HTR-8/SVneo (cell line): Measurements from ENCODE around the gene MAST3.

Source experiments
- DNase-seq: peaks from one replicate; pipeline ENCODE4 v3.0.0; 2011; ENCODE audit warnings: low spot score, mixed read lengths; ENCODE audit not compliant: insufficient read length
- FAIRE-seq: peaks from 2 replicates; lab custom pipeline; 2011; peaks lifted over from hg19 to GRCh38; lab: Jason Lieb, UNC

Gene MAST3

DNA sequence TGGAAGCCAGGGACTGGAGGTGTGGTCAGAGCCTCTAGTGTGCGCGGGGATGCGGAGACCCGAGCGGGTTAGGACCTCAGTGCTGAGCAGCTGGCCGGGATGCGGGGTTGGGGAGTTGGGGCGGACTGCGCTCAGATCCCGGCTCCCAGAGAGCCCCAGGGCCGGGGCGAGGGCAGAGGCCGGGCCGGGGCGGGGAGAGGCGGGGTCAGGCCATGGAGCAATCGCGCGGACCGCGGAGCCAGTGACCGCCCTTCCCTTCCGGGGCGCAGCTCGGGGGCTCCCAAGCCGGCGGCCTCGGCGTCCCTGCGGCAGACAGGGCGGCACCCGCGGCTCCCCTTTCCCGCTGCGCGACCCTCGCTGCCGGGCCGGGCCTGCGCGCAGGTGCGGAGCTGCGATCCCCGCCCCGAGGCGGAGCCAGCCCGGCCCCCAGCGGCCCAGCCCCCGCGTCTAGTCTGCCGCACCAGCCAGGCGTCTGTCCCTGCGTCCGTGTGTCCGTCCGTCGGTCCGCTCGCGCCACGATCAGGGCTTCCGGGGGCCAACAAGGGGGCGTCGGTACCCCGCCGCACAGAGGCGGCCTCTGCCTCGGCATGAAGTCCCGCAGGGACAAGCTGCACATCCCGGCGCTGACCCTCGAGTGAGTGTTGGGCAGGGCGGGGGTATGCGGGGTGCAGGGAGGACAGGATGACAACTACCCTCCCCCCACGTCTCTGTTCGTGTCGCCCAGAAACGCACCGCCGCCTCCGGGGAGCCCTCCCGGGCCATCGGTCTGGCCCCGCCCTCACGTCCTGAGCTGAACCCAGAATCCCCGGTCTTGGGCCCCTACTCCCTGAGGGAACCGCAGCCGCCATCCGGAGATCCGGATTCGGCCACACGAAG is 12.4 kb downstream of the MAST3 start:
- DNase-seq = peak; percentile 49
- FAIRE-seq = peak; percentile 65

DNA sequence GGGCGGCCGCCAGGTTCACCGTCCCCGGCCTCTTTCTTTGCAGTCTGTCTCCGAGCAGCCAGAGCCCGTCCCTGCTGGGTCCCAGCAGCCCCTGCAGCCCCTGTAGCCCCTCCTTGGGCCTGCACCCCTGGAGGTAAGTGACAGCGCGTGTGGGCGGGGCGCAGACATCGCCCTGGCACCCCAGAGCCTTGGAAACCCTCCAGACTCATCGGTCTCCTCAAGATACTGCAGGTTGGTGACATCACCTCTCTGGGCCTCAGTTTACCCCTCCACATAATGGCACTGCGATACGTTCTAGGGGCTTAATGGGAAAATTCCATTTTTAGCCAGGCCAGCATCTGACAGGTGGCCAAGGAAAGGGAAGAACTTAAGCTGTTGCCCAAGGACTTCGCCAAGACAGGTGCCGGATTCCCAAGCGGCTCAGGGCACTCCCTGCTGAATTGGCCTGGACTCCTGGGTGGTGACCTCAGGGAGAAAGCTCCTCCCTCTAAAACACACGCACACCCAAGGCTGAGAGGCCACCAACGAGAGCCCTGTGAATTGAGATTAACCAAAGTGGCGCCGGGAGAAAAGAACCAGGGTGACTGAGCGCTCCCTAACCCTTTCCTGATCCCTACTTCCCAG is 13.1 kb downstream of the MAST3 start:
- DNase-seq (no peak), FAIRE-seq (no peak)

DNA sequence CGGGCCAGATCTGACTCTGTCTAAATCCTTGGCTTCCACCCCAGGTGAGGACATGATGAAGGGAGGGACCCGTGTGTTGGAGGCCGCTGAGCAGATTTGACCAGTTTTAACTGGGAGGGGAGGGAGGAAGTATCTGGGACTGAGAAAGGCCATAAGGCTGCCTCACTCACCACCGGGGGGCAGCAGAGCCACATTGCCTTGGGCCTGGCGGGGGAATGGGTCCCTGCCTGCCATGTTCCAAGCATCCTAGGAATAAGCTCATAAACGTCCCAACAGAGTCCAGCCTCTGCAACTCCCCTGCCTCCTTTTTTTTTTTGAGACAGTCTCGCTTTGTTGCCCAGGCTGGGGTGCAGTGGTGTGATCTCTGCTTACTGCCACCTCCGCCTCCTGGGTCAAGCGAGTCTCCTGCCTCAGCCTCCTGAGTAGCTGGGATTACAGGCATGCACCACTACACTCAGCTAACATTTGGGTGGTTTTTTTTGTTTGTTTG is 15.5 kb downstream of the MAST3 start:
- peak; percentile 87 for DNase-seq
- peak; percentile 94 for FAIRE-seq

DNA sequence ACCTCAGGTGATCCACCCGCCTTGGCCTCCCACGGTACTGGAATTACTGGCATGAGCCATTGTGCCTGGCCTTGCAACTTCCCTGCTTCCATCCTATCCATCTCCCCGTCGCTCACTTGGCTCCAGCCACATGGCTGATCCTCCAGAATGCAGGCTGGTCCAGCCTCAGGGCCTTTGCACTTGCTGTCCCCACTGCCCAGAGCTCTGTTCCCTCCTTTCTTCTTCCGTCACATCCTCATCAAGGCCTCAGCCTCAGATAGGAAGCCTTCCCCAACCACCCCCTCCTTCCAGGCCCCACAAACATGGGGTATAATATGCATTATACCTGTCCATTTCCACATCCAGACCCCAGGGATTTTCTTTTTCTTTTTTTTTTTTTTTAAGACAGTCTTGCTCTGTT is 16.2 kb downstream of the MAST3 start:
- no peak for DNase-seq
- no peak for FAIRE-seq

DNA sequence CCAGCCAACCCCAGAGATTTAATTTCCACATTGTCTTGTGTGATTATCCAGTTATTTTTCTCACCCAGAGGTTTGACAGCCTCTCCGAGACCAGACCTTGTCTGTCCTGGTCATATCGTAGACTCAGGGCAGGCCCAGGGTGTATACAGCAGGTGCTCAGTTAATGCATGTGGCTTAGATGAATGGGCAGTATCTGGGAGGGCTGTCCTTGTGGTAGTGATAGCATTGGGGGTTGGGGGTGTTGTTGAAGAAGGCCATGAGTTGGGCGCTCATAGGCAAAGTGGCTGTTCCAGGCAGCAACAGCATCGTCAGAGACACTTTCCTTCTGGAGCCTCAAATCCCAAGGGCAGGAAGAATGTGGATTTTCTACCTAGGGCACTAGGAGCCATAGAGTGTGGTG is 16.9 kb downstream of the MAST3 start:
- DNase-seq (no peak), FAIRE-seq (no peak)

DNA sequence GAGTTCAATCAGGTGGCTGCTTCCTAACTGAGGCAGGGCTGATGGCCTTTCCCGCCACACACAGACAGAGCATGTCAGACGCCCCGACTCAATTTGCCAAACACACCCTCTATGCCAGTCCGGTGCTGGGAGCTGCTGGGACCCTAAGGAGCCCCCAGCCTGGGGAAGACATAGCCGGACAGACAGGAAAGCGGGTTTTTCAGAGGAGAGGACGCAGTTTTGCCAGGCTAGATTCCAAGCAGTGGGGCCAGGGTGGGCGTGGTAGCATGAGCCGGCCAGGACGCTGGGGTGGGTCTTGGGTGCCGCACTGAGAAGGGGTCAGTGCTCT is 19.8 kb downstream of the MAST3 start:
- DNase-seq (no peak), FAIRE-seq (no peak)

DNA sequence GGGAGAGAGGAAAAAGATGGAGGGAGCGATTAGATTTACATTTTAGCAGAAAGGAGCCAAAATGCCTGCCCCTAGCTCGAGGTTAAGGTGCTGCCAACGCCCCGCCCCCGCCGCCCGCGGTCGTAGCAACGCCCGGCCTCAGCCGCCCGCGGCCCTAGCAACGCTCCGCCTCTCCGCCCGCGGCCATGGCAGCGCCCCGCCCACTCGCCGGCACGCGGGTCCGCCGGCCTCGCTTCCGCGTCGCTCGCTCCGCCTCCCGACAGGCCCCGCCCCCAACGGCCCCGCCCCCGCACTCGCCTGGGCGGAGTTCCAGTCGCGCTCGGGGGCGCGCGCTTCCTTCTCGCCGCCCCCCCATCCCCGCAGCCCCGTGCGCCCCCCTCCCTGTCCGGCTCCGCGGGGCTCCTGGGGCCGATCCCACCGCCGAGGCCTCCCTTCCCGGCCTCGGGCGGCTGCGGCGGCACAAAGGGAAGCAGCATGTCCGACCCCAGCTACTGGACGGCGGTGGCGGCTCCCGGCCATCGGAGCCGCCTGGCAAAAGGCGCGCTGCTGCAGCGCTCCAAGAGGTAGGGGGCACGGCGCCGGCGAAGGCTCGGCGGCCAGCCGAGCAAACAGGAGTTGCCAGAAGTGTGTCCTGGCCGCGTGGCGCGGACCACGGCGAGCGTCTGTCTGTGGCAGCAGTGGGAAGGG is 20.3 kb downstream of the MAST3 start:
- FAIRE-seq (peak; percentile 96), DNase-seq (peak; percentile 93)

DNA sequence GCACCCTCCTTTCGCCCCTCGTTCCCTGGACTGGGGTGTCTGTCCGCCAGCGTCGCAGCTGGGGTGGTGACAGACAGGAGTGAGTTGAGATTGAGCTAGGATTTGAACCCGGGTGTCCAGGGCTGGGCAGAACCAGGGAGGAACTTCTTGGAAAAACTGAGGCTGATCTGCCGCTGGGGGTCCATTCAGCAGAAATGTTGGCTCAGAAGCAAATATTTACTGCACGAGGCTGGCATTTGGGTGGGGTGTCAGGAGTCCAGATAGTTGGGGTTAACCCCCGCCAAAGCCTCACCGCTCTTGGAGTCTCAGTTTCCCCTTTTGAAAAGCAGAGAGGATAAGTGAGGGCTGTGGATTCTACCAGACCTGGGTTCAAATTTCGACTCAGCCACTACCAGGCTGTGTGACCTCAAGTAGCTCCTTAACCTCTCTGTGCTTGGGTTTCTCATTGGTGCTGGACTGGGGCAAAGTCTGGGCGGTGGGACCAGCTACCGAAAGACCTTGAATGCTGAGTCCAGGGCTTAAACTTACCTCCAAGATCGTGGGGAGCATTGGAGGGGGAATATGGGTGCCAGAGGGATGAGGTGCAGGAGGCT is 20.9 kb downstream of the MAST3 start:
- FAIRE-seq (no peak), DNase-seq (no peak)

DNA sequence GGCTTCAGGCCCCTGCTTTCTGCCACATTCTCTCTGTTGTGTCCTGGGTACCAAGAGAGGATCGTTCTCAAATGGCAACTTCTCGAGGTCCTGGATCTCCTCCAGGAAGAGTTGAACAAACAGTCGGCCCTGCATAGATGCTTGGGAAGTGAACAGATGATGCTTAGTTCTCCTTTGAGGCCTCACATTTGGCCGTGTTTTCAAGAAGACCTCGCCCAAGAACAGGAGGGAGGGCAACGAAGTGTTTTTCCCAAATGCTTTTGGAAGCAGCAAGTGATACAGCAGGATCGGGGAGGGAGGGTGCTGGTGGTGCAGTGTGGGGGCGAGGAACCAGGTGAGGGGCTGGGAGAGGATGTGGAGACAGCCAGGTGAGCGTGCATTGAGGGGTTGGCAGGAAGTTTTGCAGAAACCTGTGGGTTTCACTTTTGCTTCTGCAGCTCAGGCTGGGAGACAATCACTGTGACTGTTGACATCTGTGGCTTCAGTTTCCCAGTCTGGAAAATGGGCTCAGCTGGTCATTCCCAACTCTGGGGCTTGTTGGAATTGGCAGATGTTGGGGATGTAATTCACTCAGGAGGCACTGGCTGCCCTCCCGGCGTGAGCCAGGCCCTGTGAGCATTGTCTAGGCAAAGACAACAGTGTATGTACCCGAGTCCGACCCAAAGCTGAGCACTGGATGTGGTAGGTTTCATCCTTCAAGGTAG is 21.6 kb downstream of the MAST3 start:
- no peak for DNase-seq
- FAIRE-seq = peak; percentile 31

DNA sequence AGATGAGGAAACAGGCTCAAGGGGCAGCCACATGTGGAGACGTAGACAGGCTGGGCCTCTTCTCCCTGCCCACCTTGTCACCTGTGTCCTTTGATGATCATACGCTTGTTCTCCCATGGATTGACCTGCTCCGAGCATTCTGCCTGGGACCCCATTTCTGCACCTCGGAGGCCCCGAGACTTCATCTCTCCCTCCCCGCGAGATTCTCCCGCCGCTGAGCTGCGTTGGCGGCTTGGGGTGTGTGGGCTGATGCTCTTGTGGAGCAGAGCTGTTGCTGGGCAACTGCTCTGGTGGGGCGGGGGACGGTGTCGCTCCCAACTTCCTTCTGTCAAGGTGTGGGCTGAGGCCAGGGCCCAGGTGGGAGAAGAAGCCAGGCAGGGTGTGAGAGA is 22.1 kb downstream of the MAST3 start:
- FAIRE-seq (no peak), DNase-seq (no peak)

DNA sequence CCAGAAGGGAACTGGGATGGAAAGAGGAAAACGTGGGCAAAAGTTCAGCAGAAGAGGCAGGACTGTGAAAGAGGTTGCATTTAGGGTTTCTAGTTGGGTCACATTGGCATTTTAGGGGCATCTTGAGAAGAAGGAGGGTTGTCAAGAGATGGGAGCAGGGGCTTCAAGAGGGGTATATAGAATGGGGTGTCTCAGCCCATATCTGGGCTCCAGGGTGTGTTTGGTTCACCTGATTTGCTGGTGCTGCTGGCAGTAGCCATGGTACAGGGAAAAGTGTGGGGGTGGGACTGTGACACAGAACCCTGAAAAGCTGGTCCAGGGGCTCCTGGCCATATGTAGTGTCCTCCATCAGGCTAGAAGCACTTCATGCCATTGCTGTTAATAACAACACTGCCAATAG is 22.5 kb downstream of the MAST3 start:
- FAIRE-seq (no peak), DNase-seq (no peak)

DNA sequence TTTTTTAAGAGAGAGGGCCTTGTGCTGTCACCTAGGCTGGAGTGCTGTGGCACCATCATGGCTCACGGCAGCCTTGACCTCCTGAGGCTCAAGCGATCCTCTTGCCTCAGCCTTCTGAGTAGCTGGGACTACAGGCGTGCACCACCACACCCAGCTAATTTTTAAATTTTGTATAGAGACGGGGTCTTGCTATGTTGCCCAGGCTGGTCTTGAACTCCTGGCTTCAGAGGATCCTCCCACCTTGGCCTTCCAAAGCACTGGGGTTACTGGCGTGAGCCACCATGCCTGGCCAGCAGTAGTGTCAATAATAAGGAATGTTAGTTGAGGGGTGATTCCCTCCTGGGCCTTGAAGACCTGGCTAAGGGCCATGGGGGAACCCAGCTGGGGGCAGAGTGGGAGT is 23.6 kb downstream of the MAST3 start:
- DNase-seq (no peak), FAIRE-seq (no peak)

DNA sequence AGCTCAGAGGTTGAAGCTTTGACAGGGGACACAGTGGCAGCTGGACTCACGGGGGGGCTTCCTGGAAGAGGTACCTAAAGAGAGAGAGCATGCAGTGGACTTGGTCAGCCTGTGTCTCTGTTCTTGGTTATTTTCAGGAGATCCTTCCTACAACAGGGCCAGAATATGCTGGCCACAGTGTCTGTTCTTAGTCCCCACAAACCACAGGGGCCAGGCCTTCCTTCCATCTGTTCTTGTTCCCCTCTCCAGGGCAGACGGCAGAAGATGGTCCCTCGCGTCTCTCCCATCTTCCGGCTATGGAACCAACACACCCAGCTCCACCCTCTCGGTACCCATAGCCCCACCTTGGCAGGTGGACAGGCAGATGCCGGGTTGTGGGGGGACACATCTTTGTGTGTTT is 24.8 kb downstream of the MAST3 start:
- DNase-seq = no peak
- FAIRE-seq = no peak

DNA sequence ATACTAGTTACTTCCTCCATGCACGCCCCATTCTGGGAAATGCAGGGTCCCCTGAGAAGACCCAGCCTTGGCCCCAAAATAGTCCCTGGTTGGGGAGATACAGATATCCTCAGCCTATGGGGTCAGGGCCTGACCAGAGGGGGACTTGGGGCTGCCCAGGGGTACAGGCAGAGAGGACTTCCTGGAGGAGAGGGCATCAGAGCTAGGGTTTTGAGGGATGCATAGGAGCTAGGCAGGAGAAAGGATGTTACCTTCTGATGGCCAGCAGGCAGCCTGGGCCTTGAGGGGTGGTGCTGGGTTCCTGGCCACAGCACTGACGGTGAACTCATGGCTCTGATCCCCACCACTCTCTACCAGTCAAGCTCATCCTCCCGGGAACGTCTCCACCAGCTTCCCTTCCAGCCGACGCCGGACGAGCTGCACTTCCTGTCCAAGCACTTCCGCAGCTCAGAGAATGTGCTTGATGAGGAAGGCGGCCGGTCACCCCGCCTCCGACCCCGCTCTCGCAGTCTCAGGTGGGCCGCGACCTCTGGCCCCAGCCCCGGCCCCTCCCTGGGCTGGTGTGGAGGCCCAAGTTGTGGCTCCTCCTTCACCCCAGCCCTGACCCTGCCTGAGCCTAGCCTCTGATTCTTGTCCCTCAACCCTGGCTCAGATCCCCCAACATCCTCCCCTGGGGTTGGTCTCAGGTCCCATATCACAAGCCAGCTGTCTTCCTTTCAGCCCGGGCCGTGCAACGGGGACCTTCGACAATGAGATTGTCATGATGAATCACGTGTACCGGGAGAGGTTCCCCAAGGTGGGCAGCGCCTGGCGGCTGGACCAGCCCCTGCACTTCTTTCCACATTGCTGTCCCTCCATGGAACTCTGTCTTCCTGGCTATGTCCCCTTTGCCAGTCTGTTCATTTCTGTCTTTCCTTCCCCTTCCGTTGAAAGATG is 25.6 kb downstream of the MAST3 start:
- FAIRE-seq = no peak
- DNase-seq = no peak

DNA sequence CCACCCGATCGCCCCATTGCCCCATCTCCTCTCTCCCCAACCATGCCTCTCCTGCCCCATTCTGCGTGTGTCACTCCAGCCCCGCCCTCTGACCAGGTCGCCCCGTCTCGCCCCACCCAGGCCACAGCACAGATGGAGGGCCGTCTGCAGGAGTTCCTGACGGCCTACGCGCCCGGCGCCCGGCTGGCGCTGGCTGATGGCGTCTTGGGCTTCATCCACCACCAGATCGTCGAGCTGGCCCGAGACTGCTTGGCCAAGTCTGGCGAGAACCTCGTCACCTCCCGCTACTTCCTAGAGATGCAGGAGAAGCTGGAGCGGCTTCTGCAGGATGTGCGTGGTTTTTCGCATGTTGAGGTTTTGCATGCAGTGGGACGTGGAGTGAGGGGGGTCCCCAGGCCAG is 26.2 kb downstream of the MAST3 start:
- no peak for DNase-seq

DNA sequence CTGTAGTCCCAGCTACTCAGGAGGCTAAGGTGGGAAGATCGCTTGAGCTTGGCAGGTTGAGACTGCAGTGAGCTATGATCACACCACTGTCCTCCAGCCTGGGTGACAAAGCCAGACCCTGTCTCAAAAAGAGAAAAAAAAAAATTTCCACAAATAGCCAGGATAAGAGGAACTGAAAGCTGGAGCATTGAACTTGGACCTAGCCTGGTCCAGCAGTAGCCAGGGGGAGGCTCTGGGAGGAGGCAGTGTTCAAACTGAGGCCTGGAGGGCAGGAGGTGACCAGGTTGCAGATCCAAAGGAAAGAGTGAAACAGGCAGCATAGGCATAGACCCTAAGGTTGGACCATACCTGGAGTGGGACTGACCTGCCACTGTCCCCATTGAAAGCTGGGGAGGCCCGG is 28.5 kb downstream of the MAST3 start:
- FAIRE-seq (no peak), DNase-seq (no peak)

More for the DNA sequence above, 26.2 kb downstream of the MAST3 start:
- no peak for FAIRE-seq

DNA sequence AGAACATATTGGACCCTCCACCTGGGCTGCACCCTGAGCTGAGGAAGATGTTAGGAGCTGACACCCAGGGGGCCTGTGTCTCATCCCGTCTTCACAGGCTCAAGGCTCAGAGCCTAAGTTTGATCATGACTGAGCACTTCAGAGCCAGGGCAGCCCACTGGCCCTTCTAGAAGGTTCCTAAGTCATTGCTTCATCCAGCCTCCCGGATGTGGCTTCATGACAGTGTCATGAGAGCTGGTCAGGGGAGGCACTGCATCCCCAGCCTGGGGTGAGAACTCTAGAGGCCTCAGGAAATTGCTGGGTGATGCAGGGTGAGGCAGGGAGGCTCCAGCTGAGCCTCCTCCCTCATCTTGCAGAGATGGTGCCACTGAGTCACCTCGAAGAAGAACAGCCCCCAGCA is 30.5 kb downstream of the MAST3 start:
- FAIRE-seq (no peak), DNase-seq (no peak)

DNA sequence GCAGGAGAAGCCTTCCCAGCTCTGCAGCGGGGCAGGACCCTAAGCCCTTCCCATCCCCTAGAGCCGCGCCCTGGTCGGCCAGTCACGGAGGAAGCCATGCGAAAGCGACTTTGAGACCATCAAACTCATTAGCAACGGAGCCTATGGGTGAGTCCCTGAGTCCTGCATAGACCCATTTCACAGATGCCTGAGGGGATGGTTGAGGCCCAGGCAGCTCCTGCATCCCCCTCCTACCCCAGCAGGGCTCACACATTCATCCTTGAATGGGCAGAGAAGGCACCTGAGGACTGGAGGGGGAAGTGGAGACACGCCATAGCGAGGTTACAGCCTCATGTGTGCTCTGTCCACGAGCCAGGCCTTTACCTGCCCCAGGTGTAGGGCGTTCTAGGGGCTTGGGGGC is 31.2 kb downstream of the MAST3 start:
- DNase-seq = no peak
- FAIRE-seq = no peak

DNA sequence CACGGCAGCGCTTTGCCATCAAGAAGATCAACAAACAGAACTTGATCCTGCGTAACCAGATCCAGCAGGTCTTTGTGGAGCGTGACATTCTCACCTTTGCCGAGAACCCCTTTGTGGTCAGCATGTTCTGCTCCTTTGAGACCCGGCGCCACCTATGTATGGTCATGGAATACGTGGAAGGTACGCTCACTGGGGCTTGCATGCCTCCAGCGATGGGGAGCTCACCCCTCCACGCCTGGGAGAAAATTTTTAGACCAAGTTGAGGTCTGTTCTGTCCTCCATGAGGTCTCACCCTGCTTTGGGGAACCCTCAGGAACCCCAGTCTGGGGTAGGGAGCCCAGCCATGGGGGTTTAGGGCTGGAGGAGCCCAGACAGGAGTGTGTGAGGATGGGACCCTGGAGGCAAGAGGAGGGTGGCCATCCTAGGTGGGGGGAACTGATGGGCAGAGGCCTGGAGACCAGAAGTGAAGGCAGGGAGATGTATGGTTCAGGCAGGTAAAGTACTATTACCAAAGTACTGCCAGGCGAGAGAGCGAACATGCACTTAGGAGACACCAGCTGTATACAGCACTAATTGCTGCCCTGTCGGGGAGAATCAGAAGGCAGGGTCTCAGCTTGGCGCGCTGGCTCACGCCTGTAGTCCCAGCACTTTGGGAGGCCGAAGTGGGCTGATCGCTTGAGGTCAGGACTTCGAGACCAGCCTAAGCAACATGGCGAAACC is 33.1 kb downstream of the MAST3 start:
- DNase-seq (no peak), FAIRE-seq (no peak)
